ENCODE measurements around the gene LDLRAD2. TPM values are rescaled to one million over a fixed set of nuclear protein-coding genes. Genes with fewer than 3 reads are reported as not detected.

LDLRAD2 gene
- total and polyA plus RNA-seq, 10 of the 15 experiments (the other 5 are each of a cell fraction or from before 2014, with no cell fraction given) = 0.04 to 0.23 (median 0.11) TPM; not detected in 7

GRCh38 chr1:21782868-21783678 lies 29.0 kb upstream of the LDLRAD2 start, which contains the start of gene USP48 (continued):
- TF ChIP-seq, protein P1, sequence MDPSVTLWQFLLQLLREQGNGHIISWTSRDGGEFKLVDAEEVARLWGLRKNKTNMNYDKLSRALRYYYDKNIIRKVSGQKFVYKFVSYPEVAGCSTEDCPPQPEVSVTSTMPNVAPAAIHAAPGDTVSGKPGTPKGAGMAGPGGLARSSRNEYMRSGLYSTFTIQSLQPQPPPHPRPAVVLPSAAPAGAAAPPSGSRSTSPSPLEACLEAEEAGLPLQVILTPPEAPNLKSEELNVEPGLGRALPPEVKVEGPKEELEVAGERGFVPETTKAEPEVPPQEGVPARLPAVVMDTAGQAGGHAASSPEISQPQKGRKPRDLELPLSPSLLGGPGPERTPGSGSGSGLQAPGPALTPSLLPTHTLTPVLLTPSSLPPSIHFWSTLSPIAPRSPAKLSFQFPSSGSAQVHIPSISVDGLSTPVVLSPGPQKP (IDR thresholded peaks at IDR 0.05; ENCODE audit: low read depth, low read length) = no peak; the same call in 1 of the 2 replicates
- TF ChIP-seq EP300 (IDR thresholded peaks at IDR 0.05; ENCODE audit: borderline replicate concordance in 1 of 2, control insufficient read depth in 1 of 2, low read depth in 2 of 2, low read length in 2 of 2) = peak in 1 of 2 experiments; percentile 22; a peak in 1 of 4 replicates
- TF ChIP-seq PBX3 (IDR thresholded peaks at IDR 0.05; ENCODE audit: insufficient replicate concordance, low read depth, low read length) = peak; percentile 85
- 0 out of 2 replicates have a peak, but pooled peaks have one; percentile 50 for TF ChIP-seq MXI1 (IDR thresholded peaks at IDR 0.05; ENCODE audit: low read depth, low read length)
- TF ChIP-seq GABPA (IDR thresholded peaks at IDR 0.05; ENCODE audit: low read depth) = peak; percentile 82; the same call in 1 of the 2 replicates
- TF ChIP-seq TCF3 (IDR thresholded peaks at IDR 0.05; ENCODE audit: borderline replicate concordance, insufficient read depth, low read depth, low read length) = peak; percentile 69; the same call in 1 of the 2 replicates
- TF ChIP-seq WRNIP1 (IDR thresholded peaks at IDR 0.05; ENCODE audit: borderline replicate concordance, low read depth, low read length) = peak; percentile 84; the same call in 1 of the 2 replicates
- TF ChIP-seq NFIC (IDR thresholded peaks at IDR 0.05; ENCODE audit: low read depth, low read length) = no peak
- peak; percentile 24; the same call in 1 of the 2 replicates for TF ChIP-seq SPI1 (IDR thresholded peaks at IDR 0.05; ENCODE audit: borderline replicate concordance, insufficient read depth, low read depth, low read length)
- no peak for TF ChIP-seq BCL3 (IDR thresholded peaks at IDR 0.05; ENCODE audit: borderline replicate concordance, insufficient read depth, low read depth, low read length, poor library complexity, severe bottlenecking)
- peak; percentile 69 for TF ChIP-seq POU2F2 (IDR thresholded peaks at IDR 0.05; ENCODE audit: borderline replicate concordance, low read depth, low read length)
- TF ChIP-seq RUNX3 (IDR thresholded peaks at IDR 0.05; ENCODE audit: low read length) = 0 out of 2 replicates have a peak, but pooled peaks have one; percentile 30
- TF ChIP-seq SIX5 (IDR thresholded peaks at IDR 0.05; ENCODE audit: low read depth, low read length, severe bottlenecking) = peak; percentile 51
- TF ChIP-seq YY1 (IDR thresholded peaks at IDR 0.05; ENCODE audit: low read depth, low read length) = no peak; the same call in 1 of the 2 replicates
- TF ChIP-seq SMAD5 (IDR thresholded peaks at IDR 0.05; ENCODE audit: low read depth) = peak; percentile 94
- peak; percentile 24; the same call in 1 of the 2 replicates for TF ChIP-seq NR2F1 (conservative IDR thresholded peaks at IDR 0.05)
- peak; percentile 94 for TF ChIP-seq SMAD1 (IDR thresholded peaks at IDR 0.05; ENCODE audit: low read depth, partially characterized antibody)
- TF ChIP-seq HDGF (IDR thresholded peaks at IDR 0.05) = peak; percentile 72; the same call in 1 of the 2 replicates
- TF ChIP-seq HDAC6 (IDR thresholded peaks at IDR 0.05; ENCODE audit: unreplicated experiment) = no peak
- TF ChIP-seq LARP7 (IDR thresholded peaks at IDR 0.05) = peak; percentile 97
- peak; percentile 99 for TF ChIP-seq IKZF1 (conservative IDR thresholded peaks at IDR 0.05)
- TF ChIP-seq EED (IDR thresholded peaks at IDR 0.05; ENCODE audit: low read depth) = no peak
- peak; percentile 81 for TF ChIP-seq RELB (IDR thresholded peaks at IDR 0.05; ENCODE audit: low read depth)
- TF ChIP-seq BACH1 (IDR thresholded peaks at IDR 0.05; ENCODE audit: borderline replicate concordance) = peak; percentile 32

All from GM12878 (cell line).